Common myeloid progenitor, CD34-positive (primary cell): ENCODE measurements around the gene WIPI1.

ENCODE experiments used
- CTCF ChIA-PET: fragments of 350-600 bp; sonication (Branson Sonifier 250); formaldehyde crosslinking; loops from one replicate; lab custom pipeline; 2021; ENCODE audit warnings: antibody characterized with exemption; lab: Charles Lee
- POLR2A ChIA-PET: fragments of 350-600 bp; sonication (Branson Sonifier 250); formaldehyde crosslinking; loops from one replicate; lab custom pipeline; 2021; ENCODE audit warnings: antibody characterized with exemption; lab: Charles Lee
- DNase-seq, 3 donors: peaks; one replicate each; pipeline versions ENCODE4 v3.0.0 to v3.0.0-alpha.2; 2013
- H3K27ac ChIP-seq, 2 experiments: 1 replicate in 1 of 2; 2 replicates in 1 of 2; pipeline ENCODE4 v1.7.0; 2013; ENCODE audit warnings: inconsistent platforms in 2 of 2, low read length in 2 of 2, mild to moderate bottlenecking in 2 of 2, low read depth in 1 of 2, moderate library complexity in 1 of 2; ENCODE audit not compliant: severe bottlenecking in 2 of 2, insufficient read depth in 1 of 2, poor library complexity in 1 of 2
- H3K27me3 ChIP-seq, 5 experiments: replicated peaks in 2 of 5; 1 replicate in 3 of 5; 2 replicates in 2 of 5; pipeline versions ENCODE4 v1.6.1 to v1.7.0; 2013; ENCODE audit warnings: low read length in 4 of 5, mild to moderate bottlenecking in 2 of 5, moderate library complexity in 2 of 5, inconsistent platforms in 1 of 5; ENCODE audit not compliant: insufficient read depth in 5 of 5, control insufficient read depth in 4 of 5
- H3K36me3 ChIP-seq, 4 experiments: 1 replicate in 2 of 4; 2 replicates in 2 of 4; pipeline versions ENCODE4 v1.6.1 to v1.7.0; 2013; ENCODE audit warnings: low read length in 3 of 4, control low read depth in 1 of 4, mild to moderate bottlenecking in 1 of 4; ENCODE audit not compliant: control insufficient read depth in 4 of 4, insufficient read depth in 4 of 4
- H3K4me1 ChIP-seq, 4 experiments: 1 replicate in 3 of 4; 2 replicates in 1 of 4; pipeline versions ENCODE4 v1.6.1 to v1.7.1; 2013; ENCODE audit warnings: low read length in 3 of 4, mild to moderate bottlenecking in 3 of 4, control low read depth in 1 of 4, inconsistent platforms in 1 of 4, moderate library complexity in 1 of 4; ENCODE audit not compliant: control insufficient read depth in 4 of 4, insufficient read depth in 4 of 4; ENCODE audit errors: control extremely low read depth in 1 of 4
- H3K4me3 ChIP-seq, 7 experiments: 1 replicate in 4 of 7; 2 replicates in 3 of 7; pipeline versions ENCODE4 v1.5.1 to v1.7.0; 2013; ENCODE audit warnings: mild to moderate bottlenecking in 7 of 7, low read length in 6 of 7, moderate library complexity in 6 of 7, inconsistent platforms in 2 of 7, low read depth in 2 of 7, control low read depth in 1 of 7; ENCODE audit not compliant: insufficient read depth in 4 of 7, control insufficient read depth in 1 of 7; ENCODE audit errors: extremely low read depth in 1 of 7
- H3K9me3 ChIP-seq, 5 experiments: 1 replicate in 4 of 5; 2 replicates in 1 of 5; pipeline versions ENCODE4 v1.6.1 to v1.7.1; 2013; ENCODE audit warnings: low read length in 4 of 5, mild to moderate bottlenecking in 2 of 5, inconsistent platforms in 1 of 5, low read depth in 1 of 5, moderate library complexity in 1 of 5; ENCODE audit not compliant: control insufficient read depth in 4 of 5, insufficient read depth in 2 of 5; ENCODE audit errors: control extremely low read depth in 1 of 5
- WGBS: methylation state at CpG from one replicate; pipeline ENCODE4 v1.1.5; 2013; ENCODE audit not compliant: insufficient coverage; 5-methylcytosine and 5-hydroxymethylcytosine counted together

WIPI1 gene

GRCh38 chr17:68435876-68436842 is 21.1 kb downstream of the WIPI1 start:
- CTCF ChIA-PET: interaction anchor here (0.7 to 4.6 kb wide), 21 partner anchors 13 to 255 kb away, joined by 3 to 15 read pairs (median 4); no protein-coding TSS in a partner anchor
- 60% methylated on average over 17 of the region's 20 CpGs for WGBS

GRCh38 chr17:68435361-68435760 is 21.9 kb downstream of the WIPI1 start:
- H3K4me3 ChIP-seq: no peak overlapping the region
- no peaks in the 10 kb centered on the region for H3K9me3 ChIP-seq
- H3K27me3 ChIP-seq: no peaks in the 10 kb centered on the region
- POLR2A ChIA-PET: interaction anchor here (1.0 to 1.1 kb wide), 2 partner anchors 18 to 77 kb away, joined by 3 to 4 read pairs; partner anchors contain the start of gene PRKAR1A
- no peak overlapping the region for H3K27ac ChIP-seq
- peaks cover 0 to 17% (median 2%) of the 10 kb centered on the region in 4 experiments for H3K36me3 ChIP-seq
- DNase-seq: no peak
- CTCF ChIA-PET: interaction anchor here (0.7 to 3.6 kb wide), 14 partner anchors 14 to 254 kb away, joined by 3 to 15 read pairs (median 4); no protein-coding TSS in a partner anchor
- 100% methylated on average over 4 of the region's 6 CpGs for WGBS
- H3K4me1 ChIP-seq: peaks cover 24 to 44% (median 34%) of the 10 kb centered on the region in 4 experiments

More at GRCh38 chr17:68435876-68436842, 21.1 kb downstream of the WIPI1 start:
- no peaks in the 10 kb centered on the region for H3K9me3 ChIP-seq
- DNase-seq: peak; percentile 84 to 92 (median 88)
- peaks cover 0 to 10% (median 2%) of the 10 kb centered on the region in 4 experiments for H3K36me3 ChIP-seq
- no peak overlapping the region for H3K27ac ChIP-seq
- H3K4me3 ChIP-seq: no peak overlapping the region
- no peaks in the 10 kb centered on the region for H3K27me3 ChIP-seq
- peaks cover 31 to 52% (median 42%) of the 10 kb centered on the region in 4 experiments for H3K4me1 ChIP-seq
- POLR2A ChIA-PET: interaction anchor here (1.0 to 1.1 kb wide), 2 partner anchors 18 to 76 kb away, joined by 3 to 4 read pairs; partner anchors contain the start of gene PRKAR1A

DNA sequence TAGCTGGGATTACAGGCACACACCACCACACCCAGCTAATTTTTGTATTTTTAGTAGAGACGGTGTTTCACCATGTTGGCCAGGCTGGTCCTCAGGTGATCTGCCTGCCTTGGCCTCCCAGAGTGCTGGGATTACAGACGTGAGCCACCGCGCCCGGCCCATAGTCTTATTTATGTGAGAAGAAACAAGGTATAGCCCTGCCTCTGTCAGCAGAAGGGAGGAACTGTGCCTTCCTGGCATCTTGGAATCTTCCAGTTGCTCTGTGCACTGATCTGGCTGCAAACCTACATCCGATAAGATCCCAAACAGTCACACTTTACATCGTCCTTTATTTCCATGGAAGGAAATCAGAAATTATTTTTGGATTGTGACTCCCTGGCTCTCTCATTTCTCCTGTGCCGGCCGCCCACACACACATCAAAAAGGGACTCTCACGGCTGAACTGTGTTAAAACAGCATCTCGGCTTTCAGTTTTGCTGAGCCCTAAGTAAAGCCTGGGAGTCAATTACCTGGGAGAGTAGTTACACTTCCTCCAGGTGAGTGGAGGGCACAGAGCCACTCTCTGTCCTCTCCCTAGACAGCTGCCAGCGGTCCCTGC is 23.3 kb downstream of the WIPI1 start:
- H3K4me1 ChIP-seq: peaks cover 17 to 33% (median 27%) of the 10 kb centered on the region in 4 experiments
- ChIA-PET CTCF (interaction anchor here (0.8 to 3.1 kb wide), 8 partner anchors 8 to 170 kb away, joined by 3 to 22 read pairs (median 4); no protein-coding TSS in a partner anchor), POLR2A (no interaction called here)
- H3K9me3 ChIP-seq: no peaks in the 10 kb centered on the region
- peaks cover 0 to 18% (median 2%) of the 10 kb centered on the region in 4 experiments for H3K36me3 ChIP-seq
- DNase-seq: no peak
- H3K4me3 ChIP-seq: no peak overlapping the region
- H3K27ac ChIP-seq: no peak overlapping the region
- H3K27me3 ChIP-seq: no peaks in the 10 kb centered on the region
- WGBS: 96% methylated on average over 11 of the region's 12 CpGs

GRCh38 chr17:68433211-68433610 is 24.1 kb downstream of the WIPI1 start:
- POLR2A ChIA-PET: no interaction called here
- DNase-seq: no peak
- 100% methylated on average over 7 of the region's 9 CpGs for WGBS
- H3K27me3 ChIP-seq: no peaks in the 10 kb centered on the region
- H3K4me3 ChIP-seq: no peak overlapping the region
- H3K36me3 ChIP-seq: peaks cover 0 to 18% (median 2%) of the 10 kb centered on the region in 4 experiments
- no peak overlapping the region for H3K27ac ChIP-seq
- H3K4me1 ChIP-seq: peaks cover 14 to 26% (median 23%) of the 10 kb centered on the region in 4 experiments
- no peaks in the 10 kb centered on the region for H3K9me3 ChIP-seq
- CTCF ChIA-PET: interaction anchor here (1.1 to 3.1 kb wide), 9 partner anchors 8 to 246 kb away, joined by 3 to 22 read pairs (median 4); no protein-coding TSS in a partner anchor

DNA sequence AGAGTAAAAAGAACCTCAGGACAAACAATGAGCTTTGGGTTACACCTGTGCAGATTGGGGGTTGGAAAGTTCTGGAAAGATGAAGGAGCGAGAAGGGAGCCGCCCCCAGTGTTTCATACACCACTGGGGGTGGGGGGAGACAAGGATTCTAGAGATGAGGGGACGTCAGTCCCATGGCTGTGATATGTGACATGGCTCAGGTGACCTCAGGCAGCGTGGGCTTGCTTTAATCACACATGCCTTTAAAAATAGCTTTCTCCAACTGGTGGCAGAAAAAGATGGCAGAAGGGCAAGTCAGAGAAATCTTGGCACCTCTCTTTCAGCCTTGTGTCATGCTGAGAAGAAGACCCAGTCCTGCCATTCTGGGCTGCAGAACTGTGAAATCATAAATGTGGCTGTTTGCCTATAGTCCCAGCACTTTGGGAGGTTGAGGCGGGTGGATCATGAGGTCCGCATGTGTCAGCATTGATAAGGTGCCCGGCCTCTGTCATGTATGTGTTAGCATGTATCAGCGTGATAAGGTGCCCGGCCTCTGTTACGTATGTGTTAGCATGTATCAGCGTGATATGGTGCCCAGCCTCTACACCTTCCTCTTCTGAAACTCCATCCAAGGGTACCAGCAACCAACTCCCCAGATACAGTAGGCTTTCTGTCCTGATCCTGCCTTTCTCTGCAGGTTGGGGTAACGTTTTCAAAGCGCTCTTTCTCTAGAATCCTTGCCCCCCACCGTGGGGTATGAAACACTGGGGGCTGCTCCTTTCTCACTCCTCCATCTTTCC is 25.0 kb downstream of the WIPI1 start:
- Histone ChIP-seq H3K9me3 (no peaks in the 10 kb centered on the region), H3K27ac (no peak overlapping the region), H3K36me3 (peaks cover 0 to 18% (median 2%) of the 10 kb centered on the region in 4 experiments), H3K4me3 (no peak overlapping the region), H3K4me1 (peaks cover 5 to 16% (median 14%) of the 10 kb centered on the region in 4 experiments), H3K27me3 (no peaks in the 10 kb centered on the region)
- POLR2A ChIA-PET: no interaction called here
- 94% methylated on average over 11 of the region's 14 CpGs for whole genome bisulfite sequencing
- CTCF ChIA-PET: interaction anchor here (0.9 to 3.1 kb wide), 14 partner anchors 7 to 248 kb away, joined by 3 to 22 read pairs (median 4); no protein-coding TSS in a partner anchor
- no peak for DNase-seq

DNA sequence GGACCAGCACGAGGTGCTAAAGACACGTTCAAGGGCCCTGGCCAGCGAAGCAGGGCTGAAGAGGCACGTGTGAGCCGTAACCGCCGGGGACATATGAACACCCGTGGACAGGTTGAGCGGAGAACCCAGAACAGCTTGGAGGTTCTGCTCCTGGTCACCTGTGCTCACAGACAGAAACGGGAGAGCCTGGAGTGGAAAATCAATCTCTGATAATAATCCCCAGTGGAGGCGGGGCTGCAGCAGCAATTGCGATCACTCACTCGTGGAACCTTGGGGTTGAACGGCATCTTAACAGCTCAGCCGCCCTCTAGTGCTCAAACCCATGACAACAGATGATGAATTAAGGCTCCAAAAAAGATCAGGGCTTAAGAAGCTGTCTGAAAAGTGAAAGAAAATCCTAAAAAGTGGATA is 25.6 kb downstream of the WIPI1 start:
- ChIA-PET CTCF (interaction anchor here (0.9 to 3.1 kb wide), 10 partner anchors 15 to 247 kb away, joined by 3 to 22 read pairs (median 4); no protein-coding TSS in a partner anchor), POLR2A (no interaction called here)
- Histone ChIP-seq H3K36me3 (peaks cover 0 to 18% (median 2%) of the 10 kb centered on the region in 4 experiments), H3K27me3 (no peaks in the 10 kb centered on the region), H3K27ac (no peak overlapping the region), H3K4me1 (peaks cover 0 to 11% (median 8%) of the 10 kb centered on the region in 4 experiments), H3K9me3 (no peaks in the 10 kb centered on the region), H3K4me3 (no peak overlapping the region)
- 72% methylated on average over 11 of the region's 15 CpGs for WGBS
- peak; percentile 32 to 67 (median 60) for DNase-seq
